Liver (tissue), 9 donors: ENCODE results near the gene ZNF408. TPM values are rescaled to one million over a fixed set of nuclear protein-coding genes. Genes with fewer than 3 reads are reported as not detected.

Source experiments
- DNase-seq: peaks from one replicate; pipeline ENCODE4 v3.0.0-alpha.2; 2017; ENCODE audit warnings: low spot score
- H3K27ac ChIP-seq, 2 donors: one replicate each; pipeline ENCODE4 v1.7.0; 2013; ENCODE audit warnings: inconsistent platforms in 2 of 2, low read length in 2 of 2, control low read depth in 1 of 2, low read depth in 1 of 2, mild to moderate bottlenecking in 1 of 2
- H3K27me3 ChIP-seq, 4 donors: one replicate each; pipeline versions ENCODE4 v1.6.1 to v1.7.0; 2013; ENCODE audit warnings: low read length in 3 of 4, inconsistent platforms in 1 of 4, mild to moderate bottlenecking in 1 of 4, moderate library complexity in 1 of 4; ENCODE audit not compliant: control insufficient read depth in 4 of 4, insufficient read depth in 4 of 4
- H3K36me3 ChIP-seq, 4 donors: one replicate each; pipeline versions ENCODE4 v1.6.1 to v1.7.0; 2013; ENCODE audit warnings: low read length in 3 of 4, mild to moderate bottlenecking in 3 of 4, low read depth in 1 of 4, moderate library complexity in 1 of 4; ENCODE audit not compliant: control insufficient read depth in 4 of 4, insufficient read depth in 3 of 4
- H3K4me1 ChIP-seq, 4 donors: one replicate each; pipeline versions ENCODE4 v1.6.1 to v1.7.0; 2013; ENCODE audit warnings: low read length in 3 of 4, mild to moderate bottlenecking in 3 of 4, moderate library complexity in 1 of 4; ENCODE audit not compliant: control insufficient read depth in 4 of 4, insufficient read depth in 4 of 4
- H3K4me3 ChIP-seq, 3 donors: one replicate each; pipeline versions ENCODE4 v1.6.1 to v1.7.0; 2013; ENCODE audit warnings: low read length in 3 of 3, control low read depth in 1 of 3, low read depth in 1 of 3, mild to moderate bottlenecking in 1 of 3
- H3K9ac ChIP-seq, 2 donors: one replicate each; pipeline ENCODE4 v1.7.0; 2013; ENCODE audit warnings: low read length in 2 of 2, mild to moderate bottlenecking in 2 of 2, moderate library complexity in 2 of 2, control low read depth in 1 of 2, low read depth in 1 of 2
- H3K9me3 ChIP-seq, 4 donors: one replicate each; pipeline versions ENCODE4 v1.6.1 to v1.7.0; 2013; ENCODE audit warnings: low read length in 3 of 4; ENCODE audit not compliant: control insufficient read depth in 4 of 4
- ATF3 ChIP-seq: IDR thresholded peaks from 2 replicates; pipeline ENCODE4 v1.6.1; 2016; ENCODE audit warnings: antibody characterized with exemption
- CTCF ChIP-seq: fragments of 150-350 bp; IDR thresholded peaks from 2 replicates; pipeline ENCODE4 v1.5.1; 2017; ENCODE audit warnings: improper control_type of control experiment, low read depth, low read length; ENCODE audit not compliant: missing input control
- FOXA2 ChIP-seq: IDR thresholded peaks from 2 replicates; pipeline ENCODE4 v1.6.1; 2016; ENCODE audit warnings: antibody characterized with exemption
- HNF4A ChIP-seq, 2 donors: conservative IDR thresholded peaks; 2 replicates each; pipeline ENCODE4 v1.6.1; 2016; ENCODE audit warnings: antibody characterized with exemption in 2 of 2, mild to moderate bottlenecking in 2 of 2
- JUND ChIP-seq, 2 donors: IDR thresholded peaks; 2 replicates each; pipeline ENCODE4 v1.6.1; 2016; ENCODE audit warnings: antibody characterized with exemption in 2 of 2
- MAX ChIP-seq: IDR thresholded peaks from 2 replicates; pipeline ENCODE4 v1.6.1; 2016; ENCODE audit warnings: antibody characterized with exemption
- NR2F2 ChIP-seq: IDR thresholded peaks from 2 replicates; pipeline ENCODE4 v1.6.1; 2016; ENCODE audit warnings: antibody characterized with exemption
- RAD21 ChIP-seq, 2 donors: IDR thresholded peaks; 2 replicates each; pipeline ENCODE4 v1.6.1; 2016; ENCODE audit warnings: antibody characterized with exemption in 2 of 2, mild to moderate bottlenecking in 2 of 2
- RXRA ChIP-seq, 2 donors: IDR thresholded peaks; 2 replicates each; pipeline ENCODE4 v1.6.1; 2017 to 2018; ENCODE audit warnings: antibody characterized with exemption in 2 of 2, mild to moderate bottlenecking in 1 of 2
- SP1 ChIP-seq: IDR thresholded peaks from 2 replicates; pipeline ENCODE4 v1.6.1; 2018; ENCODE audit warnings: antibody characterized with exemption, mild to moderate bottlenecking
- TAF1 ChIP-seq: conservative IDR thresholded peaks from 2 replicates; pipeline ENCODE4 v1.6.1; 2016; ENCODE audit warnings: antibody characterized with exemption, mild to moderate bottlenecking
- YY1 ChIP-seq: IDR thresholded peaks from 2 replicates; pipeline ENCODE4 v1.6.1; 2016; ENCODE audit warnings: antibody characterized with exemption, mild to moderate bottlenecking
- ZBTB33 ChIP-seq: IDR thresholded peaks from 2 replicates; pipeline ENCODE4 v1.6.1; 2016; ENCODE audit warnings: antibody characterized with exemption
- WGBS: extraction: QIAGEN DNeasy Blood & Tissue Kit; methylation state at CpG from one replicate; pipeline ENCODE4 v1.1.7; 2013; 5-methylcytosine and 5-hydroxymethylcytosine counted together
- polyA plus RNA-seq, 2 donors: library from polyadenylated mRNA; stranded (reverse) in 1 of 2; unstranded in 1 of 2; fragments of 200-250 nt in 1 of 2; fragments of >200 nt in 1 of 2; fragmentation: Nextera tagmentation in 1 of 2; extraction: Ambion mirVana in 1 of 2; gene quantifications; one replicate each; pipeline versions ENCODE4 v1.2.1 to v1.2.3, GENCODE V29; 2013 to 2015
- total RNA-seq, 2 donors: library from RNA; depleted of rRNA; stranded (reverse); fragments of >200 nt; gene quantifications; one replicate each; pipeline ENCODE4 v1.2.3, GENCODE V29; 2014
- donor health status: healthy.
- donor health status: healthy.
- donor health status: healthy.
- donor health status: healthy.
- donor health status: healthy.

ZNF408 gene
- total and polyA plus RNA-seq, 4 donors, result 3.4 to 8.4 (median 5.5) TPM

DNA sequence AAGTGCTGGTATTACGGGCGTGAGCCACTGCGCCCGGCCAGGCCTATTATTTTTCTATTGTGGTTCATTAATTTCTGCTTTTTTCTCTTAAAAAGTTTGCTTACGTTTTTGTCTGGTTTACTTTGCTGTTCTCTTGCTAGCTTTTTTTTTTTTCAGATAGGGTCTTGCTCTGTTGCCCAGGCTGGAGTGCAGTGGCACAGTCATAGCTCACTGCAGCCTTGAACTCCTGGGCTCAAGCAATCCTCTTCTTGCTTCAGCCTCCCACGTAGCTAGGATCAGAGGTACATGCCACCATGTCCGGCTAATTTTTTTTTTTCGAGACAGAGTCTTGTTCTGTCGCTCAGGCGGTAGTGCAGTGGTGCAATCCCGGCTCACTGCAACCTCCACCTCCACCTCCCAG is 36.9 kb downstream of the ZNF408 start:
- H3K27ac ChIP-seq, result no peak overlapping the region
- 94% methylated on average over 11 of the region's 11 CpGs for WGBS
- H3K4me1 ChIP-seq, result peaks cover 0 to 10% (median 2%) of the 10 kb centered on the region in 4 donors
- no peak for TF ChIP-seq ATF3
- TF ChIP-seq RXRA (IDR thresholded peaks at IDR 0.05), result no peak
- H3K9me3 ChIP-seq, result no peaks in the 10 kb centered on the region
- DNase-seq, result no peak
- H3K9ac ChIP-seq, result no peak overlapping the region
- H3K27me3 ChIP-seq, result no peaks in the 10 kb centered on the region
- peaks cover 16 to 66% (median 44%) of the 10 kb centered on the region in 4 donors for H3K36me3 ChIP-seq
- H3K4me3 ChIP-seq, result no peak overlapping the region

DNA sequence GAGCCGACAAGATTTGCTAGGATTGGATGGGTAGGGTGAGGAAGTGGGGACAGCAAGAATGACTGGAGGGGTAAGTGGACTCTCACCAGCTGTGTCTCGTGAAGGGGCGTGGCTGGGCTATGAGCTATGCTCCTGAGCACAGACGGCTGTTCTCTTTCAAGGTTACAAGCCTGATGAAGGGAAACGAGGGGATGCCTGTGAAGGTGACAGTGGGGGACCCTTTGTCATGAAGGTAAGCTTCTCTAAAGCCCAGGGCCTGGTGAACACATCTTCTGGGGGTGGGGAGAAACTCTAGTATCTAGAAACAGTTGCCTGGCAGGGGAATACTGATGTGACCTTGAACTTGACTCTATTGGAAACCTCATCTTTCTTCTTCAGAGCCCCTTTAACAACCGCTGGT is 38.1 kb downstream of the ZNF408 start:
- no peak for TF ChIP-seq MAX
- TF ChIP-seq CTCF, result no peak
- no peak for TF ChIP-seq TAF1
- TF ChIP-seq ZBTB33, result no peak
- no peak for TF ChIP-seq RAD21 (IDR thresholded peaks at IDR 0.05)
- TF ChIP-seq JUND (IDR thresholded peaks at IDR 0.05), result no peak
- H3K36me3 ChIP-seq, result peaks cover 15 to 66% (median 51%) of the 10 kb centered on the region in 4 donors
- no peak for DNase-seq

GRCh38 chr11:46741600-46742484 is 41.0 kb downstream of the ZNF408 start:
- Histone ChIP-seq H3K27ac (no peak overlapping the region), H3K4me1 (no peaks in the 10 kb centered on the region), H3K9ac (no peak overlapping the region), H3K36me3 (peaks cover 11 to 64% (median 49%) of the 10 kb centered on the region in 4 donors), H3K4me3 (no peak overlapping the region), H3K9me3 (no peaks in the 10 kb centered on the region), H3K27me3 (no peaks in the 10 kb centered on the region)
- no peak for DNase-seq
- TF ChIP-seq NR2F2 (no peak), FOXA2 (no peak), YY1 (no peak), SP1 (no peak), HNF4A (conservative IDR thresholded peaks at IDR 0.05) (no peak)
- WGBS, result 75% methylated on average over 12 of the region's 12 CpGs

More for the DNA sequence above, 38.1 kb downstream of the ZNF408 start:
- H3K27me3 ChIP-seq, result no peaks in the 10 kb centered on the region
- no peak overlapping the region for H3K9ac ChIP-seq
- no peak overlapping the region for H3K27ac ChIP-seq
- H3K4me3 ChIP-seq, result no peak overlapping the region
- H3K9me3 ChIP-seq, result no peaks in the 10 kb centered on the region
- H3K4me1 ChIP-seq, result peaks cover 0 to 8% (median 2%) of the 10 kb centered on the region in 4 donors
- 86% methylated on average over 6 of the region's 6 CpGs for WGBS
